DMS53 treated with DMSO at 0.1 percent for 48 hours (cell line): ENCODE data around the gene LPGAT1.
A peak's percentile ranks its signal among the peaks of the same experiment; 100 is the strongest.

Source experiments
- DNase-seq: peaks from one replicate; lab custom pipeline; 2025; ENCODE audit not compliant: unreplicated experiment; lab: John Stamatoyannopoulos, UW

LPGAT1 gene

GRCh38 chr1:211829343-211830054 is 1.1 kb downstream of the LPGAT1 start:
- DNase-seq: peak; percentile 10

- no peak for DNase-seq
Observed at GRCh38 chr1:211828584-211829342, 1.8 kb downstream of the LPGAT1 start.

GRCh38 chr1:211827051-211827450 is 3.5 kb downstream of the LPGAT1 start:
- no peak for DNase-seq

- no peak for DNase-seq
Observed at GRCh38 chr1:211825980-211826379, 4.6 kb downstream of the LPGAT1 start.

- DNase-seq: no peak
Observed at GRCh38 chr1:211822677-211823407, 7.7 kb downstream of the LPGAT1 start.

- no peak for DNase-seq
Observed at GRCh38 chr1:211816586-211816985, 14.0 kb downstream of the LPGAT1 start.

GRCh38 chr1:211814313-211814712 is 16.2 kb downstream of the LPGAT1 start:
- DNase-seq: no peak

- DNase-seq: no peak
Observed at GRCh38 chr1:211813590-211813989, 17.0 kb downstream of the LPGAT1 start.

GRCh38 chr1:211812584-211812983 is 18.0 kb downstream of the LPGAT1 start:
- DNase-seq: no peak

- DNase-seq: no peak
Observed at GRCh38 chr1:211811848-211812247, 18.7 kb downstream of the LPGAT1 start.

GRCh38 chr1:211811126-211811525 is 19.4 kb downstream of the LPGAT1 start:
- no peak for DNase-seq

GRCh38 chr1:211808475-211808874 is 22.1 kb downstream of the LPGAT1 start:
- no peak for DNase-seq

GRCh38 chr1:211804915-211805314 is 25.6 kb downstream of the LPGAT1 start:
- DNase-seq: no peak

GRCh38 chr1:211800925-211801607 is 29.5 kb downstream of the LPGAT1 start:
- DNase-seq: no peak

- DNase-seq: no peak
Observed at GRCh38 chr1:211797994-211798393, 32.6 kb downstream of the LPGAT1 start.

GRCh38 chr1:211791979-211792378 is 38.6 kb downstream of the LPGAT1 start:
- DNase-seq: no peak

- no peak for DNase-seq
Observed at GRCh38 chr1:211789641-211790464, 40.7 kb downstream of the LPGAT1 start.

GRCh38 chr1:211788626-211789025 is 41.9 kb downstream of the LPGAT1 start:
- DNase-seq: no peak

GRCh38 chr1:211783897-211784296 is 46.7 kb downstream of the LPGAT1 start:
- peak; percentile 58 for DNase-seq

GRCh38 chr1:211783266-211783665 is 47.3 kb downstream of the LPGAT1 start:
- no peak for DNase-seq
